IMR-90 (cell line): ENCODE measurements around the gene AKAP8L. TPM values are rescaled to one million over a fixed set of nuclear protein-coding genes. Genes with fewer than 3 reads are reported as not detected.

ENCODE experiments used
- ATAC-seq: fragments of 200-7000 bp; cut with Tn5 transposase; 2 replicates; pipeline ENCODE4 v1.9.1; 2020; ENCODE audit warnings: low read depth, mild to moderate bottlenecking, moderate library complexity
- BruUV-seq: library from RNA; stranded (reverse); fragments of 400-500 nt; replicated peaks from 2 replicates; lab custom pipeline; 2021; lab: Mats Ljungman, UMichigan
- CTCF ChIA-PET: fragments of 300-600 bp; formaldehyde crosslinking; extraction: SDS; loops from one replicate; lab custom pipeline; 2021; ENCODE audit warnings: antibody characterized with exemption; lab: Yijun Ruan, JAX
- POLR2A ChIA-PET: fragments of 300-600 bp; sonication (Branson Sonifier 250); formaldehyde crosslinking; loops from one replicate; lab custom pipeline; 2022; ENCODE audit warnings: antibody characterized with exemption; ENCODE audit not compliant: unreplicated experiment; lab: Charles Lee
- DNase-seq: peaks from one replicate; pipeline ENCODE4 v3.0.0; 2013
- H2AFZ ChIP-seq: replicated peaks from 2 replicates; pipeline ENCODE3; 2013; ENCODE audit warnings: low read length, mild to moderate bottlenecking; ENCODE audit not compliant: poor library complexity
- H2AK5ac ChIP-seq: 2 replicates; pipeline ENCODE4 v1.6.1; 2013; ENCODE audit warnings: low read depth, low read length, inconsistent platforms
- H2AK9ac ChIP-seq: replicated peaks from 2 replicates; pipeline ENCODE3; 2013; ENCODE audit warnings: mild to moderate bottlenecking, low read depth, low read length, moderate library complexity; ENCODE audit not compliant: poor library complexity
- H2BK120ac ChIP-seq: 2 replicates; pipeline ENCODE4 v1.6.1; 2013; ENCODE audit warnings: low read depth, low read length, inconsistent platforms
- H2BK15ac ChIP-seq: 3 replicates; pipeline ENCODE4 v1.6.1; 2013; ENCODE audit warnings: low read depth, low read length, inconsistent platforms
- H2BK20ac ChIP-seq: 2 replicates; pipeline ENCODE4 v1.6.1; 2013; ENCODE audit warnings: low read depth, mild to moderate bottlenecking, inconsistent platforms, low read length, moderate library complexity
- H2BK5ac ChIP-seq: 2 replicates; pipeline ENCODE4 v1.6.1; 2013; ENCODE audit warnings: mild to moderate bottlenecking, low read depth, low read length, inconsistent platforms; ENCODE audit not compliant: poor library complexity, severe bottlenecking
- H3K14ac ChIP-seq: replicated peaks from 2 replicates; pipeline ENCODE4 v1.6.1; 2013; ENCODE audit warnings: low read depth, low read length, inconsistent platforms
- H3K18ac ChIP-seq: 2 replicates; pipeline ENCODE4 v1.6.1; 2013; ENCODE audit warnings: low read depth, low read length, control low read depth
- H3K23ac ChIP-seq: 2 replicates; pipeline ENCODE4 v1.6.1; 2013; ENCODE audit warnings: low read depth, low read length, inconsistent platforms
- H3K27ac ChIP-seq: 2 replicates; pipeline ENCODE4 v1.5.1; 2013; ENCODE audit warnings: mild to moderate bottlenecking, control low read depth, low read length; ENCODE audit not compliant: insufficient read depth
- H3K27me3 ChIP-seq: 2 replicates; pipeline ENCODE4 v1.6.1; 2013; ENCODE audit warnings: low read length; ENCODE audit not compliant: control insufficient read depth, insufficient read depth
- H3K36me3 ChIP-seq: 2 replicates; pipeline ENCODE4 v1.6.1; 2013; ENCODE audit warnings: low read length, mixed read lengths; ENCODE audit not compliant: control insufficient read depth, insufficient read depth
- H3K4ac ChIP-seq: 2 replicates; pipeline ENCODE4 v1.6.1; 2013; ENCODE audit warnings: low read depth, low read length, inconsistent platforms
- H3K4me1 ChIP-seq: 2 replicates; pipeline ENCODE4 v1.6.1; 2013; ENCODE audit warnings: low read length, mixed read lengths; ENCODE audit not compliant: control insufficient read depth, insufficient read depth
- H3K4me2 ChIP-seq: 2 replicates; pipeline ENCODE4 v1.6.1; 2013; ENCODE audit warnings: low read depth, mild to moderate bottlenecking, control low read depth, low read length, moderate library complexity
- H3K4me3 ChIP-seq: 2 replicates; pipeline ENCODE4 v1.5.1; 2013; ENCODE audit warnings: low read depth, mild to moderate bottlenecking, control low read depth, low read length, moderate library complexity; ENCODE audit not compliant: insufficient read depth
- H3K56ac ChIP-seq: 2 replicates; pipeline ENCODE4 v1.6.1; 2013; ENCODE audit warnings: low read length, inconsistent platforms; ENCODE audit not compliant: insufficient read depth; ENCODE audit errors: extremely low read depth
- H3K79me1 ChIP-seq, 2 experiments: 2 replicates each; pipeline ENCODE4 v1.6.1; 2013; ENCODE audit warnings: low read length in 2 of 2, inconsistent platforms in 1 of 2, low read depth in 1 of 2
- H3K9ac ChIP-seq: 2 replicates; pipeline ENCODE4 v1.6.1; 2013; ENCODE audit warnings: low read depth, low read length, control low read depth
- H3K9me1 ChIP-seq: 2 replicates; pipeline ENCODE4 v1.6.1; 2013; ENCODE audit warnings: low read length, inconsistent platforms; ENCODE audit not compliant: insufficient read depth
- H3K9me3 ChIP-seq: 2 replicates; pipeline ENCODE4 v1.6.1; 2013; ENCODE audit warnings: low read length; ENCODE audit not compliant: control insufficient read depth, insufficient read depth
- H4K20me1 ChIP-seq: 2 replicates; pipeline ENCODE4 v1.6.1; 2013; ENCODE audit warnings: low read length, inconsistent platforms; ENCODE audit not compliant: insufficient read depth
- H4K5ac ChIP-seq: 2 replicates; pipeline ENCODE4 v1.6.1; 2013; ENCODE audit warnings: mild to moderate bottlenecking, low read depth, low read length, control low read depth
- H4K8ac ChIP-seq, 2 experiments: 2 replicates each; pipeline ENCODE4 v1.6.1; 2013; ENCODE audit warnings: low read depth in 2 of 2, low read length in 2 of 2, control low read depth in 1 of 2, inconsistent platforms in 1 of 2
- H4K91ac ChIP-seq: 2 replicates; pipeline ENCODE4 v1.6.1; 2013; ENCODE audit warnings: low read depth, low read length, inconsistent platforms; ENCODE audit not compliant: insufficient read depth
- BHLHE40 ChIP-seq: fragments of 150-350 bp; IDR thresholded peaks from 2 replicates; pipeline ENCODE4 v1.6.1; 2016; ENCODE audit warnings: mild to moderate bottlenecking, low read depth, low read length
- CEBPB ChIP-seq: IDR thresholded peaks from 2 replicates; pipeline ENCODE4 v1.6.1; 2012; ENCODE audit warnings: low read depth, low read length, improper control_type of control experiment
- FOS ChIP-seq: fragments of 150-350 bp; IDR thresholded peaks from 2 replicates; pipeline ENCODE4 v1.6.1; 2016; ENCODE audit warnings: low read depth, low read length
- MAFK ChIP-seq: IDR thresholded peaks from 2 replicates; pipeline ENCODE4 v1.6.1; 2012; ENCODE audit warnings: low read depth, low read length, improper control_type of control experiment
- MAZ ChIP-seq: IDR thresholded peaks from 2 replicates; pipeline ENCODE4 v1.6.1; 2012; ENCODE audit warnings: low read depth, mild to moderate bottlenecking, low read length, improper control_type of control experiment, moderate library complexity, borderline replicate concordance
- MXI1 ChIP-seq: IDR thresholded peaks from 2 replicates; pipeline ENCODE4 v1.6.1; 2012; ENCODE audit warnings: low read depth, mild to moderate bottlenecking, low read length, moderate library complexity, borderline replicate concordance
- NFE2L2 ChIP-seq: fragments of 150-350 bp; IDR thresholded peaks from 2 replicates; pipeline ENCODE4 v1.6.1; 2016; ENCODE audit warnings: low read depth, mild to moderate bottlenecking, low read length
- RAD21 ChIP-seq: IDR thresholded peaks from 2 replicates; pipeline ENCODE4 v1.6.1; 2012; ENCODE audit warnings: low read length, improper control_type of control experiment
- RCOR1 ChIP-seq: IDR thresholded peaks from 2 replicates; pipeline ENCODE4 v1.6.1; 2012; ENCODE audit warnings: mild to moderate bottlenecking, low read length, improper control_type of control experiment; ENCODE audit not compliant: insufficient replicate concordance
- RFX5 ChIP-seq: IDR thresholded peaks from 2 replicates; pipeline ENCODE4 v1.8.0; 2012; ENCODE audit warnings: low read depth, mild to moderate bottlenecking, low read length, moderate library complexity
- SMC3 ChIP-seq: fragments of 150-350 bp; IDR thresholded peaks from 2 replicates; pipeline ENCODE4 v1.6.1; 2016; ENCODE audit warnings: low read depth, mild to moderate bottlenecking, antibody characterized with exemption, low read length, moderate library complexity
- WGBS, 2 experiments: methylation state at CpG; one replicate each; pipeline versions ENCODE4 v1.1.5 to v1.1.7; 2013; ENCODE audit warnings: missing lambda C conversion rate in 2 of 2; ENCODE audit not compliant: insufficient read length in 1 of 2; ENCODE audit errors: extremely low coverage in 2 of 2; 5-methylcytosine and 5-hydroxymethylcytosine counted together
- dilution Hi-C: fragments of 300-500 bp; cut with HindIII; formaldehyde crosslinking; loops from one replicate; pipeline ENCODE4 v1.14.3; 2018; ENCODE audit warnings: low sequenced_read_pairs; ENCODE audit not compliant: unreplicated experiment
- in situ Hi-C: fragments of 300-500 bp; cut with MboI; formaldehyde crosslinking; loops from 3 replicates; pipeline ENCODE4 v1.14.3; 2019; ENCODE audit warnings: low sequenced_read_pairs, inconsistent platforms, mixed read lengths
- intact Hi-C: fragments of 100-400 bp; cut with micrococcal nuclease; formaldehyde crosslinking; loops from 2 replicates; pipeline ENCODE4 v1.10.0; 2022
- polyA plus RNA-seq, 3 experiments: library from polyadenylated mRNA; depleted of rRNA; stranded (reverse); fragments of >200 nt; gene quantifications; 2 replicates each; pipeline ENCODE4 v1.2.3, GENCODE V29; 2012; ENCODE audit warnings: low replicate concordance in 1 of 3
- total RNA-seq: library from RNA; depleted of rRNA; stranded (reverse); fragments of >200 nt; gene quantifications from 2 replicates; pipeline ENCODE4 v1.2.3, GENCODE V29; 2012
- TF ChIP-seq, protein P1 (sequence below): fragments of 150-350 bp; IDR thresholded peaks from 2 replicates; pipeline ENCODE4 v1.6.1; 2016; ENCODE audit warnings: low read depth, mild to moderate bottlenecking, low read length, moderate library complexity, borderline replicate concordance
- TF ChIP-seq, protein P2 (sequence below): fragments of 150-350 bp; IDR thresholded peaks from 2 replicates; pipeline ENCODE4 v1.6.1; 2017; ENCODE audit warnings: mild to moderate bottlenecking, antibody characterized with exemption, low read length, low read depth
- TF ChIP-seq, protein P3 (sequence below): conservative IDR thresholded peaks from 2 replicates; pipeline ENCODE4 v1.5.1; 2012; ENCODE audit warnings: mild to moderate bottlenecking, low read depth, low read length, improper control_type of control experiment

Gene AKAP8L
- total and polyA plus RNA-seq, 2 of the 4 experiments (the other 2 are of a cell fraction), result 43.1 to 44.6 TPM

DNA sequence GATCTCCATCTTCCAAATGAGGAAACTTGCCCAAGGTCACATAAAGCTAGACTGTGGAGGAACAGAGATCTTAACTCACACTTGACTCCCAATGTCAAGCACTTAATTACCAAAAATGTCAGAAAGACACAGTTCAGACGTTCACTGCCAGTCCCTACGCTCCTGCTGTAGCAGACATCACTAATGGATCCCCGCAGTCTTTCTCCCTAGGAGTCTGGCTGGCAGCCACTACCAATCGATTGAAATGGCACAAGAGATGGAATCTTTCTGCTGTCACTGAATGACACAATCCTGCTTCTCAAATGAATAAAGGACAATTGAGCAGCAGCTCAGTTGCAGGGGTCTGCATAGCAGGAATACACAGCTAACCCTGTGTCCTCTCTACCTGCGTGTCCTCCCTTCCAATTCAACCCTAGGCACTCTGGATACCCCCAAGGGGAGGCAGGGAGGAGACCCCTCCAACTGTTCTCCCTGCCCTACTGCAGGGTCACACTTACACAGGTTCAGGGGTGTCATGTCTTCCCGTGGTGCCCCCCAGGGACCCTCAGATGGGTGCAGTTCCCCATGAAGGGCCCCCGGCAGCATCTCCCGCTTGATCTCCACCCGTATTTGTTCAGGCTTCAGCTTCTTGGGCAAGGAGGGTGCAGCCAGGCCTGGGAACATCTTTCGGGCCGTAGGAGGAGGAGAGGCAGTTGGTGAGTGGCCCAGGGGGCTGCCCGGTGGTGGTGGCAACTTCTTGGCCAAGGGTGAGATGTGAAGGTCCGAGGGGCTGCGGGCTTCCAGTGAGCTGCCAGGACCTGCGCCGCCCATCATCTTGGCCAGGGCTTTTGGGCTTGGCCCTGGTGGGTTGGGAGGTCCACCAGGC is 7.9 kb upstream of the AKAP8L start:
- ATAC-seq (no peak), DNase-seq (no peak)
- 97% methylated on average over 8 of the region's 16 CpGs; no CpG with 5 or more reads in 1 of the 2 experiments for whole genome bisulfite sequencing, 2 experiments
- dilution Hi-C loops, result no loop called here
- Histone ChIP-seq H2AK5ac (no peak overlapping the region), H3K4me2 (no peak overlapping the region), H2BK5ac (no peak overlapping the region), H4K8ac (no peak overlapping the region), H3K23ac (no peak overlapping the region), H4K91ac (no peak overlapping the region), H3K9ac (no peak overlapping the region), H3K9me1 (peaks cover 7% of the 10 kb centered on the region; the same call in 1 of the 2 replicates), H2BK15ac (no peak overlapping the region), H3K14ac (no peak overlapping the region), H4K5ac (no peak overlapping the region), H4K20me1 (peaks cover 53% of the 10 kb centered on the region), H3K18ac (no peak overlapping the region), H3K79me1 (peaks cover 12 to 63% of the 10 kb centered on the region in 2 experiments), H3K4me3 (no peak overlapping the region), H2AK9ac (no peak overlapping the region), H2AFZ (no peak overlapping the region), H3K4me1 (peaks cover 17% of the 10 kb centered on the region), H2BK120ac (no peak overlapping the region), H3K27me3 (no peaks in the 10 kb centered on the region), H3K9me3 (peaks cover 5% of the 10 kb centered on the region; the same call in 1 of the 2 replicates), H3K36me3 (peaks cover 64% of the 10 kb centered on the region), H2BK20ac (no peak overlapping the region), H3K56ac (no peak overlapping the region), H3K27ac (no peak overlapping the region), H3K4ac (no peak overlapping the region)
- ChIA-PET POLR2A (no interaction called here), CTCF (no interaction called here)
- intact Hi-C loops, result no loop called here
- in situ Hi-C loops, result loop anchor here (25.0 kb wide), 1 partner anchor 864 kb away; the partner anchor contains the start of gene NDUFB7
- no TSS peak for BruUV-seq
- TF ChIP-seq, protein P1, sequence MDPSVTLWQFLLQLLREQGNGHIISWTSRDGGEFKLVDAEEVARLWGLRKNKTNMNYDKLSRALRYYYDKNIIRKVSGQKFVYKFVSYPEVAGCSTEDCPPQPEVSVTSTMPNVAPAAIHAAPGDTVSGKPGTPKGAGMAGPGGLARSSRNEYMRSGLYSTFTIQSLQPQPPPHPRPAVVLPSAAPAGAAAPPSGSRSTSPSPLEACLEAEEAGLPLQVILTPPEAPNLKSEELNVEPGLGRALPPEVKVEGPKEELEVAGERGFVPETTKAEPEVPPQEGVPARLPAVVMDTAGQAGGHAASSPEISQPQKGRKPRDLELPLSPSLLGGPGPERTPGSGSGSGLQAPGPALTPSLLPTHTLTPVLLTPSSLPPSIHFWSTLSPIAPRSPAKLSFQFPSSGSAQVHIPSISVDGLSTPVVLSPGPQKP, result no peak
- no peak for TF ChIP-seq RAD21
- TF ChIP-seq, protein P2, sequence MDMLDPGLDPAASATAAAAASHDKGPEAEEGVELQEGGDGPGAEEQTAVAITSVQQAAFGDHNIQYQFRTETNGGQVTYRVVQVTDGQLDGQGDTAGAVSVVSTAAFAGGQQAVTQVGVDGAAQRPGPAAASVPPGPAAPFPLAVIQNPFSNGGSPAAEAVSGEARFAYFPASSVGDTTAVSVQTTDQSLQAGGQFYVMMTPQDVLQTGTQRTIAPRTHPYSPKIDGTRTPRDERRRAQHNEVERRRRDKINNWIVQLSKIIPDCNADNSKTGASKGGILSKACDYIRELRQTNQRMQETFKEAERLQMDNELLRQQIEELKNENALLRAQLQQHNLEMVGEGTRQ, result no peak
- no peak for TF ChIP-seq NFE2L2
- TF ChIP-seq SMC3, result no peak
- no peak for TF ChIP-seq FOS
- no peak for TF ChIP-seq MXI1
- no peak for TF ChIP-seq MAFK
- TF ChIP-seq RCOR1, result no peak
- TF ChIP-seq BHLHE40, result no peak
- no peak for TF ChIP-seq MAZ
- TF ChIP-seq CEBPB, result no peak
- no peak for TF ChIP-seq RFX5
- TF ChIP-seq, protein P3, sequence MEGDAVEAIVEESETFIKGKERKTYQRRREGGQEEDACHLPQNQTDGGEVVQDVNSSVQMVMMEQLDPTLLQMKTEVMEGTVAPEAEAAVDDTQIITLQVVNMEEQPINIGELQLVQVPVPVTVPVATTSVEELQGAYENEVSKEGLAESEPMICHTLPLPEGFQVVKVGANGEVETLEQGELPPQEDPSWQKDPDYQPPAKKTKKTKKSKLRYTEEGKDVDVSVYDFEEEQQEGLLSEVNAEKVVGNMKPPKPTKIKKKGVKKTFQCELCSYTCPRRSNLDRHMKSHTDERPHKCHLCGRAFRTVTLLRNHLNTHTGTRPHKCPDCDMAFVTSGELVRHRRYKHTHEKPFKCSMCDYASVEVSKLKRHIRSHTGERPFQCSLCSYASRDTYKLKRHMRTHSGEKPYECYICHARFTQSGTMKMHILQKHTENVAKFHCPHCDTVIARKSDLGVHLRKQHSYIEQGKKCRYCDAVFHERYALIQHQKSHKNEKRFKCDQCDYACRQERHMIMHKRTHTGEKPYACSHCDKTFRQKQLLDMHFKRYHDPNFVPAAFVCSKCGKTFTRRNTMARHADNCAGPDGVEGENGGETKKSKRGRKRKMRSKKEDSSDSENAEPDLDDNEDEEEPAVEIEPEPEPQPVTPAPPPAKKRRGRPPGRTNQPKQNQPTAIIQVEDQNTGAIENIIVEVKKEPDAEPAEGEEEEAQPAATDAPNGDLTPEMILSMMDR, result no peak
